HCT116 (cell line): Measurements from ENCODE around the gene TMEM247. TPM values are rescaled to one million over a fixed set of nuclear protein-coding genes. Genes with fewer than 3 reads are reported as not detected.

Experiments used
- ATAC-seq: fragments of 200-7000 bp; cut with Tn5 transposase; 2 replicates; pipeline ENCODE4 v1.9.1; 2020; ENCODE audit warnings: mild to moderate bottlenecking, moderate library complexity
- BruUV-seq: library from RNA; stranded (reverse); fragments of 400-500 nt; replicated peaks from 2 replicates; lab custom pipeline; 2021; lab: Mats Ljungman, UMichigan
- CTCF ChIA-PET: fragments of 300-600 bp; sonication (Branson Sonifier 250); formaldehyde crosslinking; loops from one replicate; lab custom pipeline; 2021; ENCODE audit warnings: antibody characterized with exemption; lab: Charles Lee
- POLR2A ChIA-PET: fragments of 300-600, 350-600 bp; sonication (Branson Sonifier 250); formaldehyde crosslinking; loops from one replicate; lab custom pipeline; 2021; ENCODE audit warnings: antibody characterized with exemption; lab: Charles Lee
- RAD21 ChIA-PET, 2 experiments: fragments of 300-600 bp; sonication (Branson Sonifier 250); formaldehyde crosslinking; loops; one replicate each; lab custom pipeline; 2023; ENCODE audit warnings: low total read pairs in 2 of 2; ENCODE audit not compliant: uncharacterized antibody in 2 of 2, unreplicated experiment in 2 of 2, low non-redundant PET in 1 of 2; lab: Charles Lee
- DNase-seq: peaks from one replicate; pipeline ENCODE4 v3.0.0-alpha.2; 2010; ENCODE audit warnings: low read depth, low spot score
- H2AFZ ChIP-seq: fragments of 200-600 bp; shearing (Covaris generic), sonication (generic); 2 replicates; pipeline ENCODE4 v1.6.1; 2017; ENCODE audit warnings: low read depth, mixed run types, mixed read lengths, antibody characterized with exemption, low read length; ENCODE audit not compliant: poor library complexity, severe bottlenecking
- H3K27ac ChIP-seq: 2 replicates; pipeline ENCODE4 v1.5.1; 2012; ENCODE audit warnings: low read depth, low read length
- H3K27me3 ChIP-seq: fragments of 200-600 bp; sonication (generic); 2 replicates; pipeline ENCODE4 v1.6.1; 2016; ENCODE audit warnings: mixed run types, low read length, mixed read lengths; ENCODE audit not compliant: insufficient read depth
- H3K36me3 ChIP-seq, 2 experiments: fragments of 200-500 bp in 1 of 2; fragments of 200-600 bp in 1 of 2; sonication (Bioruptor generic) in 1 of 2; sonication (generic) in 1 of 2; 2 replicates each; pipeline versions ENCODE4 v1.5.1 to v1.6.1; 2014 to 2016; ENCODE audit warnings: low read length in 2 of 2, inconsistent platforms in 1 of 2, mixed read lengths in 1 of 2, mixed run types in 1 of 2; ENCODE audit not compliant: insufficient read depth in 2 of 2, control insufficient read depth in 1 of 2
- H3K4me1 ChIP-seq, 2 experiments: fragments of 200-600 bp in 1 of 2; sonication (generic) in 1 of 2; 2 replicates each; pipeline versions ENCODE4 v1.5.1 to v1.6.1; 2012 to 2017; ENCODE audit warnings: low read length in 2 of 2, inconsistent platforms in 1 of 2, mild to moderate bottlenecking in 1 of 2, mixed read lengths in 1 of 2, mixed run types in 1 of 2, moderate library complexity in 1 of 2; ENCODE audit not compliant: insufficient read depth in 2 of 2, control insufficient read depth in 1 of 2
- H3K4me2 ChIP-seq: fragments of 200-600 bp; sonication (generic); 2 replicates; pipeline ENCODE4 v1.6.1; 2017; ENCODE audit warnings: mixed run types, low read length, mixed read lengths
- H3K4me3 ChIP-seq, 2 experiments: fragments of 200-600 bp in 1 of 2; sonication (generic) in 1 of 2; replicated peaks in 1 of 2; 2 replicates each; pipeline ENCODE4 v1.5.1; 2011 to 2016; ENCODE audit warnings: low read length in 2 of 2, control low read depth in 1 of 2, low read depth in 1 of 2, mild to moderate bottlenecking in 1 of 2, mixed read lengths in 1 of 2, mixed run types in 1 of 2
- H3K79me2 ChIP-seq: fragments of 200-600 bp; sonication (generic); 2 replicates; pipeline ENCODE4 v1.6.1; 2017; ENCODE audit warnings: mild to moderate bottlenecking, mixed run types, low read length, moderate library complexity, mixed read lengths; ENCODE audit not compliant: insufficient read depth
- H3K9ac ChIP-seq: fragments of 200-600 bp; sonication (generic); 2 replicates; pipeline ENCODE4 v1.6.1; 2016; ENCODE audit warnings: low read length, mixed read lengths
- H3K9me2 ChIP-seq: fragments of 200-600 bp; sonication (generic), shearing (Covaris generic); 2 replicates; pipeline ENCODE4 v1.6.1; 2017; ENCODE audit warnings: mixed run types, mild to moderate bottlenecking, moderate library complexity; ENCODE audit not compliant: insufficient read depth
- H3K9me3 ChIP-seq, 2 experiments: fragments of 200-500 bp in 1 of 2; fragments of 200-600 bp in 1 of 2; sonication (Bioruptor generic) in 1 of 2; sonication (generic) in 1 of 2; 2 replicates each; pipeline ENCODE4 v1.6.1; 2014 to 2017; ENCODE audit warnings: low read length in 2 of 2, mixed read lengths in 2 of 2, inconsistent platforms in 1 of 2, low read depth in 1 of 2, mild to moderate bottlenecking in 1 of 2, mixed run types in 1 of 2, moderate library complexity in 1 of 2; ENCODE audit not compliant: control insufficient read depth in 1 of 2, insufficient read depth in 1 of 2
- H4K20me1 ChIP-seq: fragments of 200-600 bp; sonication (generic), shearing (Covaris generic); 2 replicates; pipeline ENCODE4 v1.6.1; 2017; ENCODE audit warnings: mixed run types, mild to moderate bottlenecking, moderate library complexity; ENCODE audit not compliant: insufficient read depth
- ATF3 ChIP-seq: IDR thresholded peaks from 2 replicates; pipeline ENCODE4 v1.6.1; 2012
- CBX3 ChIP-seq: IDR thresholded peaks from 2 replicates; pipeline ENCODE4 v1.6.1; 2012; ENCODE audit warnings: low read depth
- CEBPB ChIP-seq: IDR thresholded peaks from 2 replicates; pipeline ENCODE4 v1.6.1; 2012; ENCODE audit warnings: low read depth
- CTCF ChIP-seq, 3 experiments: fragments of 200-600 bp in 1 of 3; sonication (generic) in 1 of 3; IDR thresholded peaks in 2 of 3; conservative IDR thresholded peaks in 1 of 3; 2 replicates each; pipeline ENCODE4 v1.5.1; 2012 to 2017; ENCODE audit warnings: low read depth in 2 of 3, low read length in 2 of 3, antibody characterized with exemption in 1 of 3, borderline replicate concordance in 1 of 3, control low read depth in 1 of 3, mild to moderate bottlenecking in 1 of 3, mixed read lengths in 1 of 3, mixed run types in 1 of 3, moderate library complexity in 1 of 3; ENCODE audit not compliant: insufficient read depth in 1 of 3
- EGR1 ChIP-seq: IDR thresholded peaks from 2 replicates; pipeline ENCODE4 v1.6.1; 2012; ENCODE audit warnings: low read depth
- ELF1 ChIP-seq: IDR thresholded peaks from 2 replicates; pipeline ENCODE4 v1.6.1; 2012; ENCODE audit warnings: low read depth, borderline replicate concordance
- EZH2 ChIP-seq: fragments of 200-600 bp; sonication (generic); IDR thresholded peaks from 2 replicates; pipeline ENCODE4 v1.6.1; 2017; ENCODE audit warnings: antibody characterized with exemption, mixed run types
- FOSL1 ChIP-seq: IDR thresholded peaks from 2 replicates; pipeline ENCODE4 v1.6.1; 2012; ENCODE audit warnings: low read depth
- POLR2A ChIP-seq: IDR thresholded peaks from 2 replicates; pipeline ENCODE4 v1.7.0; 2011; ENCODE audit warnings: borderline replicate concordance; ENCODE audit not compliant: insufficient read depth, insufficient read length; ENCODE audit errors: extremely low read depth
- RAD21 ChIP-seq: IDR thresholded peaks from 2 replicates; pipeline ENCODE4 v1.6.1; 2012; ENCODE audit warnings: low read depth, mild to moderate bottlenecking
- REST ChIP-seq: IDR thresholded peaks from 2 replicates; pipeline ENCODE4 v1.6.1; 2012; ENCODE audit warnings: low read depth
- SP1 ChIP-seq: IDR thresholded peaks from 2 replicates; pipeline ENCODE4 v1.6.1; 2012; ENCODE audit warnings: low read depth
- SRF ChIP-seq: IDR thresholded peaks from 2 replicates; pipeline ENCODE4 v1.6.1; 2012; ENCODE audit warnings: low read depth
- TCF7L2 ChIP-seq: IDR thresholded peaks from 2 replicates; pipeline ENCODE4 v1.7.0; 2011; ENCODE audit warnings: borderline replicate concordance, inconsistent platforms; ENCODE audit not compliant: insufficient read depth, insufficient read length; ENCODE audit errors: extremely low read depth
- YY1 ChIP-seq: IDR thresholded peaks from 2 replicates; pipeline ENCODE4 v1.6.1; 2011; ENCODE audit warnings: low read length, low read depth, moderate library complexity, mild to moderate bottlenecking; ENCODE audit not compliant: insufficient replicate concordance; ENCODE audit errors: extremely low read depth
- ZBTB33 ChIP-seq: IDR thresholded peaks from 2 replicates; pipeline ENCODE4 v1.6.1; 2011; ENCODE audit warnings: mild to moderate bottlenecking, low read length, moderate library complexity; ENCODE audit not compliant: insufficient replicate concordance; ENCODE audit errors: extremely low read depth
- ZFX ChIP-seq: fragments of 450-650 bp; IDR thresholded peaks from 2 replicates; pipeline ENCODE4 v1.6.1; 2017
- ZNF274 ChIP-seq: fragments of 200-500 bp; sonication (Bioruptor generic); IDR thresholded peaks from 2 replicates; pipeline ENCODE4 v1.6.1; 2014; ENCODE audit warnings: mild to moderate bottlenecking, low read depth, low read length, inconsistent platforms
- intact Hi-C: fragments of 100-400 bp; cut with micrococcal nuclease; formaldehyde crosslinking; loops from 2 replicates; pipeline ENCODE4 v1.10.0; 2022
- total RNA-seq: library from RNA; stranded (reverse); gene quantifications from one replicate; pipeline ENCODE4 v1.2.1, GENCODE V29; 2021; ENCODE audit not compliant: unreplicated experiment

The TMEM247 gene
- total RNA-seq, 1 experiment from 2014 or later = not detected

- CTCF ChIA-PET = no interaction called here
- Histone ChIP-seq H3K9ac (no peak overlapping the region), H2AFZ (no peak overlapping the region), H3K9me2 (peaks cover 4% of the 10 kb centered on the region; the same call in 1 of the 2 replicates), H3K79me2 (no peaks in the 10 kb centered on the region), H4K20me1 (no peaks in the 10 kb centered on the region), H3K27ac (no peak overlapping the region), H3K9me3 (no peaks in the 10 kb centered on the region), H3K4me3 (no peak overlapping the region), H3K4me2 (no peak overlapping the region), H3K36me3 (no peaks in the 10 kb centered on the region), H3K27me3 (no peaks in the 10 kb centered on the region)
- intact Hi-C loops = no loop called here
- ATAC-seq (no peak), DNase-seq (no peak)
- BruUV-seq = no TSS peak
- TF ChIP-seq SRF = no peak
- no peak for TF ChIP-seq TCF7L2
- no peak for TF ChIP-seq CEBPB
- TF ChIP-seq ELF1 = no peak
- no peak for TF ChIP-seq SP1
- no peak for TF ChIP-seq RAD21
- no peak for TF ChIP-seq CTCF (IDR thresholded peaks at IDR 0.05 in 2 of 3, conservative IDR thresholded peaks at IDR 0.05 in 1 of 3; ENCODE audit: borderline replicate concordance in 1 of 3, insufficient read depth in 1 of 3, low read depth in 2 of 3, low read length in 2 of 3)
- TF ChIP-seq POLR2A = no peak
- TF ChIP-seq ATF3 = no peak
- no peak for TF ChIP-seq EGR1
- TF ChIP-seq FOSL1 = no peak
- TF ChIP-seq CBX3 = no peak
- TF ChIP-seq ZBTB33 = no peak
- TF ChIP-seq ZNF274 = no peak
- TF ChIP-seq EZH2 = no peak
- TF ChIP-seq REST = no peak
- no peak for TF ChIP-seq YY1
- TF ChIP-seq ZFX = no peak
- TF ChIP-seq, all 23 proteins: peak for 0
- ChIA-PET RAD21 (no interaction called here), POLR2A (no interaction called here)
- no peaks in the 10 kb centered on the region for H3K4me1 ChIP-seq
Observed at GRCh38 chr2:46438102-46438501, 41.3 kb upstream of the TMEM247 start.
